ENCODE data around the gene EYA2. TPM values are rescaled to one million over a fixed set of nuclear protein-coding genes. Genes with fewer than 3 reads are reported as not detected.
A peak's percentile ranks its signal among the peaks of the same experiment; 100 is the strongest.

EYA2 gene
- total RNA-seq, 1 experiment from 2014 or later, result 0.25 TPM

DNA sequence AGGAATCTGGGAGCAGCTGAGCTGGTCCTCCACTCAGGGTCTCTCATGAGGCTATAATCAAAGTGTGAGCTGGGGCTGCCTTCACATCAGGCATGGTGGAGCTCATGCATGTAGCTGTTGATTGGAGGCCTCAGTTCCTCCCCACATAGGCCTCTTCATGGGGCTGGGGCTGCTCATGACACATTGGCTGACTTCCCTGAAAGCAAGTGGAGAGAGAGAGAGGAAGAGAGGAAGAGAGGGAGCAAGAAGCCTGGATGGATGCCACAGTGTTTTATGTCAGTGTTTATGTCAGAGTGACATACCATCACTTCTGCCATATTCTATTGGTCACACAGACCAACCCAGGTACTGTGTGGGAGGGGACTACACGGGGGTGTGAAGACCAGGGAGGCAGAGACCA, 43.8 kb downstream of the EYA2 start:
- ChIA-PET POLR2A (no interaction called here), CTCF (no interaction called here)
- no peak overlapping the region for H3K4me3 ChIP-seq (ENCODE audit: low read depth, low read length)
- H3K27me3 Mint-ChIP-seq (ENCODE audit: insufficient read depth, unreplicated experiment), result peaks cover 6% of the 10 kb centered on the region
- no peaks in the 10 kb centered on the region for H3K36me3 ChIP-seq (ENCODE audit: control insufficient read depth, insufficient read depth, low read length)
- no peaks in the 10 kb centered on the region for H3K36me3 Mint-ChIP-seq (ENCODE audit: insufficient read depth, unreplicated experiment)
- TF ChIP-seq, protein P1, sequence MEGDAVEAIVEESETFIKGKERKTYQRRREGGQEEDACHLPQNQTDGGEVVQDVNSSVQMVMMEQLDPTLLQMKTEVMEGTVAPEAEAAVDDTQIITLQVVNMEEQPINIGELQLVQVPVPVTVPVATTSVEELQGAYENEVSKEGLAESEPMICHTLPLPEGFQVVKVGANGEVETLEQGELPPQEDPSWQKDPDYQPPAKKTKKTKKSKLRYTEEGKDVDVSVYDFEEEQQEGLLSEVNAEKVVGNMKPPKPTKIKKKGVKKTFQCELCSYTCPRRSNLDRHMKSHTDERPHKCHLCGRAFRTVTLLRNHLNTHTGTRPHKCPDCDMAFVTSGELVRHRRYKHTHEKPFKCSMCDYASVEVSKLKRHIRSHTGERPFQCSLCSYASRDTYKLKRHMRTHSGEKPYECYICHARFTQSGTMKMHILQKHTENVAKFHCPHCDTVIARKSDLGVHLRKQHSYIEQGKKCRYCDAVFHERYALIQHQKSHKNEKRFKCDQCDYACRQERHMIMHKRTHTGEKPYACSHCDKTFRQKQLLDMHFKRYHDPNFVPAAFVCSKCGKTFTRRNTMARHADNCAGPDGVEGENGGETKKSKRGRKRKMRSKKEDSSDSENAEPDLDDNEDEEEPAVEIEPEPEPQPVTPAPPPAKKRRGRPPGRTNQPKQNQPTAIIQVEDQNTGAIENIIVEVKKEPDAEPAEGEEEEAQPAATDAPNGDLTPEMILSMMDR (IDR thresholded peaks at IDR 0.05; ENCODE audit: insufficient read depth in 1 of 2, low read depth in 1 of 2, low read length in 1 of 2, severe bottlenecking in 1 of 2, unreplicated experiment in 1 of 2), result no peak
- H3K4me1 ChIP-seq, result no peaks in the 10 kb centered on the region
- BruUV-seq (replicated peaks), result no TSS peak
- H3K27me3 ChIP-seq (replicated peaks; ENCODE audit: control insufficient read depth, insufficient read depth, low read length), result no peaks in the 10 kb centered on the region
- DNase-seq, result no peak
- intact Hi-C loops (cut with micrococcal nuclease; ENCODE audit: unreplicated experiment), result no loop called here
- no peaks in the 10 kb centered on the region for H3K9me3 ChIP-seq
- H3K4me3 Mint-ChIP-seq (ENCODE audit: unreplicated experiment), result no peak overlapping the region
- no peak overlapping the region for H3K27ac Mint-ChIP-seq (ENCODE audit: unreplicated experiment)
- no peaks in the 10 kb centered on the region for H3K4me1 Mint-ChIP-seq (ENCODE audit: low read depth, unreplicated experiment)
- no peaks in the 10 kb centered on the region for H3K9me3 Mint-ChIP-seq (ENCODE audit: unreplicated experiment)

DNA sequence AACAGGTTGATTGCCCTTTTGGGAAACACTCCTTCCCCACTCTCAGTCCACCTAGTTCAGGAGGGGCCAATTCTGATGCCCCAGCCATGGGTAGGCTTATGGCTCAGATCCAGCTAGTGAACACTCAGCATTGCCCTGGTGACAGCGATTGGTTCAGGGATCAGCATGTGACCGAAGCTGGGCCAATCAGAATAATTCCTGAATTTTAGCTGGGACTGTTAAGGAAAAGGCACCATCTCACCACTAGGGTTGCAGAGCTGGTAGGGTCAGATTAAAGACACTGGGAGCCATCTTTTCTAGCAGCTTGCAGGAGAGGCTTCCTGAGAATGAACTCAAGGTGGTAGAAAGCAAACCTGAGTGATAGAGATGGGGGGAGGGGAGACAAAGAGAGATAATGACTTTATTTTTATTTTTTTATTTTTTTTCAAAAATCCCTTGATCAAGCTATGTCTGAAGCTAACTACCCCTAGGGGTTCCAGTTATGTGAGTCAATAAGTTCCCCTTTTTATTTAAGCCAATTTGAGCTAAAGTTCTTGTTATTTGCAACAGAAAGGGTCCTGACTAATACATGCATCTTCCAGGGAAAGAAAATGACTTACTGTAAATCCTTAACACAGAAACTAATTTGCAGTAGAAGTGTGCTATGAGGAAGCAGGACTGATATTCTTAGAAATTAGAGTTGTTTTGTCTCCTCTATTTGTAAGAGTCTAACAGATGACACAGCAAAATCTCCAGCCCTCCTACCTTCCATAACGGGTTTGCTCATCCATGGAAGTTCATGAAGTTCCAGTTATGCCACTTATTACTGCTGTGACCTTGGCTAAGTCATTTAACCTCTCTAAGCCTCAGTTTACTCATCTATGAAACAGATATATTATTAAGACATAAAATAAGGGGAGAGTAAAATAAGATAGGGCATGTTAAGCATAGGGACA, 44.7 kb downstream of the EYA2 start:
- Histone ChIP-seq H3K4me1 (no peaks in the 10 kb centered on the region), H3K4me3 (ENCODE audit: low read depth, low read length) (no peak overlapping the region), H3K27me3 (replicated peaks; ENCODE audit: control insufficient read depth, insufficient read depth, low read length) (no peaks in the 10 kb centered on the region), H3K36me3 (ENCODE audit: control insufficient read depth, insufficient read depth, low read length) (no peaks in the 10 kb centered on the region), H3K9me3 (no peaks in the 10 kb centered on the region)
- intact Hi-C loops (cut with micrococcal nuclease; ENCODE audit: unreplicated experiment), result no loop called here
- ChIA-PET POLR2A (no interaction called here), CTCF (interaction anchor here (0.6 kb wide), 1 partner anchor 121 kb away, joined by 4 read pairs; no protein-coding TSS in a partner anchor)
- no peak overlapping the region for H3K27ac Mint-ChIP-seq (ENCODE audit: unreplicated experiment)
- no peak overlapping the region for H3K4me3 Mint-ChIP-seq (ENCODE audit: unreplicated experiment)
- no peaks in the 10 kb centered on the region for H3K4me1 Mint-ChIP-seq (ENCODE audit: low read depth, unreplicated experiment)
- no TSS peak for BruUV-seq (replicated peaks)
- H3K36me3 Mint-ChIP-seq (ENCODE audit: insufficient read depth, unreplicated experiment), result no peaks in the 10 kb centered on the region
- DNase-seq, result peak; percentile 54 to 62
- no peaks in the 10 kb centered on the region for H3K9me3 Mint-ChIP-seq (ENCODE audit: unreplicated experiment)
- peaks cover 6% of the 10 kb centered on the region for H3K27me3 Mint-ChIP-seq (ENCODE audit: insufficient read depth, unreplicated experiment)
- TF ChIP-seq, protein P1 (IDR thresholded peaks at IDR 0.05; ENCODE audit: insufficient read depth in 1 of 2, low read depth in 1 of 2, low read length in 1 of 2, severe bottlenecking in 1 of 2, unreplicated experiment in 1 of 2), result peak; percentile 9 to 53

DNA sequence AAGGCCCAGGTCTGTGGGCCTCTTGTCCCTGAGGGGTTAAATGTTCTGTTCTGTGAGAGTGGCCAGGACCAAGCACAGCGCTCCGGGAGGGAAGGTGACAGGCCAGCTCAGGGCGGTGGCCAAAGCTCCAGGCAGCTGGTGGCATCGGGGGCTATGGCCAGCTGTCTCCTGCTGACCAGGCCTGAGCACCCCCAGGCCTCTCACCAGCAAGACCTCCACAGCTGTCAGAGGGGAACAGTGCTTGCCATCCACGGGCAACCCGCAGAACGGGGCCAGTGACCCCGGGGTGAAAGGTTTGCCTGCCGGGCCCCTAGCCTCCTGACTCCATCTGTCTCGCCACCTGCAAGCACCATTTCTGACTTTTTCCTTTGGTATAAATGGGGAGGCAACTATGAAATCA, 46.0 kb downstream of the EYA2 start:
- Histone ChIP-seq H3K4me3 (ENCODE audit: low read depth, low read length) (no peak overlapping the region), H3K27me3 (replicated peaks; ENCODE audit: control insufficient read depth, insufficient read depth, low read length) (no peaks in the 10 kb centered on the region), H3K9me3 (no peaks in the 10 kb centered on the region), H3K4me1 (no peaks in the 10 kb centered on the region), H3K36me3 (ENCODE audit: control insufficient read depth, insufficient read depth, low read length) (no peaks in the 10 kb centered on the region)
- POLR2A ChIA-PET, result interaction anchor here (0.5 kb wide), 1 partner anchor 184 kb away, joined by 3 read pairs; no protein-coding TSS in a partner anchor
- H3K9me3 Mint-ChIP-seq (ENCODE audit: unreplicated experiment), result no peaks in the 10 kb centered on the region
- H3K27ac Mint-ChIP-seq (ENCODE audit: unreplicated experiment), result no peak overlapping the region
- no peaks in the 10 kb centered on the region for H3K36me3 Mint-ChIP-seq (ENCODE audit: insufficient read depth, unreplicated experiment)
- CTCF ChIA-PET, result no interaction called here
- H3K4me1 Mint-ChIP-seq (ENCODE audit: low read depth, unreplicated experiment), result no peaks in the 10 kb centered on the region
- H3K27me3 Mint-ChIP-seq (ENCODE audit: insufficient read depth, unreplicated experiment), result peaks cover 2% of the 10 kb centered on the region
- no peak overlapping the region for H3K4me3 Mint-ChIP-seq (ENCODE audit: unreplicated experiment)
- intact Hi-C loops (cut with micrococcal nuclease; ENCODE audit: unreplicated experiment), result no loop called here
- no TSS peak for BruUV-seq (replicated peaks)
- no peak for DNase-seq
- TF ChIP-seq, protein P1 (IDR thresholded peaks at IDR 0.05; ENCODE audit: insufficient read depth in 1 of 2, low read depth in 1 of 2, low read length in 1 of 2, severe bottlenecking in 1 of 2, unreplicated experiment in 1 of 2), result no peak

Measured in Caco-2 (cell line).